Spleen (tissue), 7 donors: ENCODE data around the gene KIAA1328.

Source experiments
- POLR2A ChIP-seq, 3 donors: fragments of 450-650 bp; IDR thresholded peaks; one replicate each; pipeline ENCODE4 v1.5.1; 2017; ENCODE audit warnings: antibody characterized with exemption in 3 of 3, mild to moderate bottlenecking in 1 of 3
- POLR2AphosphoS5 ChIP-seq, 3 donors: sonication (generic); formaldehyde crosslinking; IDR thresholded peaks; one replicate each; pipeline ENCODE4 v1.5.1; 2017; ENCODE audit warnings: antibody characterized with exemption in 3 of 3
- TF ChIP-seq, protein P1 (sequence below), 11 experiments: fragments of 200-600 bp in 7 of 11; fragments of 450-650 bp in 4 of 11; sonication (generic) in 4 of 11; IDR thresholded peaks in 8 of 11; conservative IDR thresholded peaks in 3 of 11; 1 replicate in 7 of 11; 2 replicates in 4 of 11; pipeline versions ENCODE4 v1.4.0 to v1.8.0; 2016 to 2021; ENCODE audit warnings: antibody characterized with exemption in 11 of 11, inconsistent platforms in 4 of 11, mild to moderate bottlenecking in 1 of 11
- donor health status: DM: no; HTN: no; CAD: no; lungs with moderate emphysema.
- donor health status: DM: no; HTN: no; CAD: no.
- donor health status: DM: no; HTN: no; CAD: no.

DNA sequence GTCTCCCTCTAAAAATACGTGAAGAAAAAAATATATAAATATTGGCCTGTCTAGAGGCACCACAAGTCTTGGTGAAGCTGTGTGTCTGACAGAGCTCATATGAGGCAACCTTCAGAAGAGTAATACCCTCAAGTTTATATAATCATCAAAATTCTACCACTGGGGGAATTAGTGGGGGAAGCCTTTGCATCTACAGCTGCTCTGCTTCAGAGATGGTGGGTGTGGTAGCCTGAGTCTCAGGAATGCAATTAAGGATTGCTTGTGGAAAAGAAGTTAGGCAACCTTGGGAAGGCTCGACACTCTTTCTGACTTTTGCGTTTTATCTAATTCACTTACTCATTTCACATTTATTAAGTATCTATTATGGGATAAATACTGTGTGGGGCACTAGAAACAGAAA, 17.5 kb upstream of the KIAA1328 start:
- TF ChIP-seq, protein P1, sequence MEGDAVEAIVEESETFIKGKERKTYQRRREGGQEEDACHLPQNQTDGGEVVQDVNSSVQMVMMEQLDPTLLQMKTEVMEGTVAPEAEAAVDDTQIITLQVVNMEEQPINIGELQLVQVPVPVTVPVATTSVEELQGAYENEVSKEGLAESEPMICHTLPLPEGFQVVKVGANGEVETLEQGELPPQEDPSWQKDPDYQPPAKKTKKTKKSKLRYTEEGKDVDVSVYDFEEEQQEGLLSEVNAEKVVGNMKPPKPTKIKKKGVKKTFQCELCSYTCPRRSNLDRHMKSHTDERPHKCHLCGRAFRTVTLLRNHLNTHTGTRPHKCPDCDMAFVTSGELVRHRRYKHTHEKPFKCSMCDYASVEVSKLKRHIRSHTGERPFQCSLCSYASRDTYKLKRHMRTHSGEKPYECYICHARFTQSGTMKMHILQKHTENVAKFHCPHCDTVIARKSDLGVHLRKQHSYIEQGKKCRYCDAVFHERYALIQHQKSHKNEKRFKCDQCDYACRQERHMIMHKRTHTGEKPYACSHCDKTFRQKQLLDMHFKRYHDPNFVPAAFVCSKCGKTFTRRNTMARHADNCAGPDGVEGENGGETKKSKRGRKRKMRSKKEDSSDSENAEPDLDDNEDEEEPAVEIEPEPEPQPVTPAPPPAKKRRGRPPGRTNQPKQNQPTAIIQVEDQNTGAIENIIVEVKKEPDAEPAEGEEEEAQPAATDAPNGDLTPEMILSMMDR (IDR thresholded peaks at IDR 0.05 in 8 of 11, conservative IDR thresholded peaks at IDR 0.05 in 3 of 11): no peak
- TF ChIP-seq POLR2A (IDR thresholded peaks at IDR 0.05): no peak
- TF ChIP-seq POLR2AphosphoS5 (IDR thresholded peaks at IDR 0.05): no peak
